IMR-90 (cell line): ENCODE results near the gene TULP4. TPM values are rescaled to one million over a fixed set of nuclear protein-coding genes. Genes with fewer than 3 reads are reported as not detected.

Experiments
- ATAC-seq: fragments of 200-7000 bp; cut with Tn5 transposase; 2 replicates; pipeline ENCODE4 v1.9.1; 2020; ENCODE audit warnings: low read depth, mild to moderate bottlenecking, moderate library complexity
- BruUV-seq: library from RNA; stranded (reverse); fragments of 400-500 nt; replicated peaks from 2 replicates; lab custom pipeline; 2021; lab: Mats Ljungman, UMichigan
- CTCF ChIA-PET: fragments of 300-600 bp; formaldehyde crosslinking; extraction: SDS; loops from one replicate; lab custom pipeline; 2021; ENCODE audit warnings: antibody characterized with exemption; lab: Yijun Ruan, JAX
- POLR2A ChIA-PET: fragments of 300-600 bp; sonication (Branson Sonifier 250); formaldehyde crosslinking; loops from one replicate; lab custom pipeline; 2022; ENCODE audit warnings: antibody characterized with exemption; ENCODE audit not compliant: unreplicated experiment; lab: Charles Lee
- DNase-seq: peaks from one replicate; pipeline ENCODE4 v3.0.0; 2013
- H2AFZ ChIP-seq: replicated peaks from 2 replicates; pipeline ENCODE3; 2013; ENCODE audit warnings: low read length, mild to moderate bottlenecking; ENCODE audit not compliant: poor library complexity
- H2AK5ac ChIP-seq: 2 replicates; pipeline ENCODE4 v1.6.1; 2013; ENCODE audit warnings: low read depth, low read length, inconsistent platforms
- H2AK9ac ChIP-seq: replicated peaks from 2 replicates; pipeline ENCODE3; 2013; ENCODE audit warnings: mild to moderate bottlenecking, low read depth, low read length, moderate library complexity; ENCODE audit not compliant: poor library complexity
- H2BK120ac ChIP-seq: 2 replicates; pipeline ENCODE4 v1.6.1; 2013; ENCODE audit warnings: low read depth, low read length, inconsistent platforms
- H2BK15ac ChIP-seq: 3 replicates; pipeline ENCODE4 v1.6.1; 2013; ENCODE audit warnings: low read depth, low read length, inconsistent platforms
- H2BK20ac ChIP-seq: 2 replicates; pipeline ENCODE4 v1.6.1; 2013; ENCODE audit warnings: low read depth, mild to moderate bottlenecking, inconsistent platforms, low read length, moderate library complexity
- H2BK5ac ChIP-seq: 2 replicates; pipeline ENCODE4 v1.6.1; 2013; ENCODE audit warnings: mild to moderate bottlenecking, low read depth, low read length, inconsistent platforms; ENCODE audit not compliant: poor library complexity, severe bottlenecking
- H3K14ac ChIP-seq: replicated peaks from 2 replicates; pipeline ENCODE4 v1.6.1; 2013; ENCODE audit warnings: low read depth, low read length, inconsistent platforms
- H3K18ac ChIP-seq: 2 replicates; pipeline ENCODE4 v1.6.1; 2013; ENCODE audit warnings: low read depth, low read length, control low read depth
- H3K23ac ChIP-seq: 2 replicates; pipeline ENCODE4 v1.6.1; 2013; ENCODE audit warnings: low read depth, low read length, inconsistent platforms
- H3K27ac ChIP-seq: 2 replicates; pipeline ENCODE4 v1.5.1; 2013; ENCODE audit warnings: mild to moderate bottlenecking, control low read depth, low read length; ENCODE audit not compliant: insufficient read depth
- H3K27me3 ChIP-seq: 2 replicates; pipeline ENCODE4 v1.6.1; 2013; ENCODE audit warnings: low read length; ENCODE audit not compliant: control insufficient read depth, insufficient read depth
- H3K36me3 ChIP-seq: 2 replicates; pipeline ENCODE4 v1.6.1; 2013; ENCODE audit warnings: low read length, mixed read lengths; ENCODE audit not compliant: control insufficient read depth, insufficient read depth
- H3K4ac ChIP-seq: 2 replicates; pipeline ENCODE4 v1.6.1; 2013; ENCODE audit warnings: low read depth, low read length, inconsistent platforms
- H3K4me1 ChIP-seq: 2 replicates; pipeline ENCODE4 v1.6.1; 2013; ENCODE audit warnings: low read length, mixed read lengths; ENCODE audit not compliant: control insufficient read depth, insufficient read depth
- H3K4me2 ChIP-seq: 2 replicates; pipeline ENCODE4 v1.6.1; 2013; ENCODE audit warnings: low read depth, mild to moderate bottlenecking, control low read depth, low read length, moderate library complexity
- H3K4me3 ChIP-seq: 2 replicates; pipeline ENCODE4 v1.5.1; 2013; ENCODE audit warnings: low read depth, mild to moderate bottlenecking, control low read depth, low read length, moderate library complexity; ENCODE audit not compliant: insufficient read depth
- H3K56ac ChIP-seq: 2 replicates; pipeline ENCODE4 v1.6.1; 2013; ENCODE audit warnings: low read length, inconsistent platforms; ENCODE audit not compliant: insufficient read depth; ENCODE audit errors: extremely low read depth
- H3K79me1 ChIP-seq, 2 experiments: 2 replicates each; pipeline ENCODE4 v1.6.1; 2013; ENCODE audit warnings: low read length in 2 of 2, inconsistent platforms in 1 of 2, low read depth in 1 of 2
- H3K9ac ChIP-seq: 2 replicates; pipeline ENCODE4 v1.6.1; 2013; ENCODE audit warnings: low read depth, low read length, control low read depth
- H3K9me1 ChIP-seq: 2 replicates; pipeline ENCODE4 v1.6.1; 2013; ENCODE audit warnings: low read length, inconsistent platforms; ENCODE audit not compliant: insufficient read depth
- H3K9me3 ChIP-seq: 2 replicates; pipeline ENCODE4 v1.6.1; 2013; ENCODE audit warnings: low read length; ENCODE audit not compliant: control insufficient read depth, insufficient read depth
- H4K20me1 ChIP-seq: 2 replicates; pipeline ENCODE4 v1.6.1; 2013; ENCODE audit warnings: low read length, inconsistent platforms; ENCODE audit not compliant: insufficient read depth
- H4K5ac ChIP-seq: 2 replicates; pipeline ENCODE4 v1.6.1; 2013; ENCODE audit warnings: mild to moderate bottlenecking, low read depth, low read length, control low read depth
- H4K8ac ChIP-seq, 2 experiments: 2 replicates each; pipeline ENCODE4 v1.6.1; 2013; ENCODE audit warnings: low read depth in 2 of 2, low read length in 2 of 2, control low read depth in 1 of 2, inconsistent platforms in 1 of 2
- H4K91ac ChIP-seq: 2 replicates; pipeline ENCODE4 v1.6.1; 2013; ENCODE audit warnings: low read depth, low read length, inconsistent platforms; ENCODE audit not compliant: insufficient read depth
- BHLHE40 ChIP-seq: fragments of 150-350 bp; IDR thresholded peaks from 2 replicates; pipeline ENCODE4 v1.6.1; 2016; ENCODE audit warnings: mild to moderate bottlenecking, low read depth, low read length
- CEBPB ChIP-seq: IDR thresholded peaks from 2 replicates; pipeline ENCODE4 v1.6.1; 2012; ENCODE audit warnings: low read depth, low read length, improper control_type of control experiment
- CHD1 ChIP-seq: IDR thresholded peaks from 2 replicates; pipeline ENCODE4 v1.6.1; 2012; ENCODE audit warnings: low read depth, low read length, improper control_type of control experiment
- FOS ChIP-seq: fragments of 150-350 bp; IDR thresholded peaks from 2 replicates; pipeline ENCODE4 v1.6.1; 2016; ENCODE audit warnings: low read depth, low read length
- MAFK ChIP-seq: IDR thresholded peaks from 2 replicates; pipeline ENCODE4 v1.6.1; 2012; ENCODE audit warnings: low read depth, low read length, improper control_type of control experiment
- MAZ ChIP-seq: IDR thresholded peaks from 2 replicates; pipeline ENCODE4 v1.6.1; 2012; ENCODE audit warnings: low read depth, mild to moderate bottlenecking, low read length, improper control_type of control experiment, moderate library complexity, borderline replicate concordance
- MXI1 ChIP-seq: IDR thresholded peaks from 2 replicates; pipeline ENCODE4 v1.6.1; 2012; ENCODE audit warnings: low read depth, mild to moderate bottlenecking, low read length, moderate library complexity, borderline replicate concordance
- NFE2L2 ChIP-seq: fragments of 150-350 bp; IDR thresholded peaks from 2 replicates; pipeline ENCODE4 v1.6.1; 2016; ENCODE audit warnings: low read depth, mild to moderate bottlenecking, low read length
- POLR2A ChIP-seq: IDR thresholded peaks from 2 replicates; pipeline ENCODE4 v1.6.1; 2012; ENCODE audit warnings: mild to moderate bottlenecking, low read depth, low read length
- RAD21 ChIP-seq: IDR thresholded peaks from 2 replicates; pipeline ENCODE4 v1.6.1; 2012; ENCODE audit warnings: low read length, improper control_type of control experiment
- RCOR1 ChIP-seq: IDR thresholded peaks from 2 replicates; pipeline ENCODE4 v1.6.1; 2012; ENCODE audit warnings: mild to moderate bottlenecking, low read length, improper control_type of control experiment; ENCODE audit not compliant: insufficient replicate concordance
- RFX5 ChIP-seq: IDR thresholded peaks from 2 replicates; pipeline ENCODE4 v1.8.0; 2012; ENCODE audit warnings: low read depth, mild to moderate bottlenecking, low read length, moderate library complexity
- SMC3 ChIP-seq: fragments of 150-350 bp; IDR thresholded peaks from 2 replicates; pipeline ENCODE4 v1.6.1; 2016; ENCODE audit warnings: low read depth, mild to moderate bottlenecking, antibody characterized with exemption, low read length, moderate library complexity
- WGBS, 2 experiments: methylation state at CpG; one replicate each; pipeline versions ENCODE4 v1.1.5 to v1.1.7; 2013; ENCODE audit warnings: missing lambda C conversion rate in 2 of 2; ENCODE audit not compliant: insufficient read length in 1 of 2; ENCODE audit errors: extremely low coverage in 2 of 2; 5-methylcytosine and 5-hydroxymethylcytosine counted together
- dilution Hi-C: fragments of 300-500 bp; cut with HindIII; formaldehyde crosslinking; loops from one replicate; pipeline ENCODE4 v1.14.3; 2018; ENCODE audit warnings: low sequenced_read_pairs; ENCODE audit not compliant: unreplicated experiment
- in situ Hi-C: fragments of 300-500 bp; cut with MboI; formaldehyde crosslinking; loops from 3 replicates; pipeline ENCODE4 v1.14.3; 2019; ENCODE audit warnings: low sequenced_read_pairs, inconsistent platforms, mixed read lengths
- intact Hi-C: fragments of 100-400 bp; cut with micrococcal nuclease; formaldehyde crosslinking; loops from 2 replicates; pipeline ENCODE4 v1.10.0; 2022
- polyA plus RNA-seq, 3 experiments: library from polyadenylated mRNA; depleted of rRNA; stranded (reverse); fragments of >200 nt; gene quantifications; 2 replicates each; pipeline ENCODE4 v1.2.3, GENCODE V29; 2012; ENCODE audit warnings: low replicate concordance in 1 of 3
- total RNA-seq: library from RNA; depleted of rRNA; stranded (reverse); fragments of >200 nt; gene quantifications from 2 replicates; pipeline ENCODE4 v1.2.3, GENCODE V29; 2012
- TF ChIP-seq, protein P1 (sequence below): fragments of 150-350 bp; IDR thresholded peaks from 2 replicates; pipeline ENCODE4 v1.6.1; 2017; ENCODE audit warnings: mild to moderate bottlenecking, antibody characterized with exemption, low read length, low read depth
- TF ChIP-seq, protein P2 (sequence below): fragments of 150-350 bp; IDR thresholded peaks from 2 replicates; pipeline ENCODE4 v1.6.1; 2016; ENCODE audit warnings: low read depth, mild to moderate bottlenecking, low read length, moderate library complexity, borderline replicate concordance
- TF ChIP-seq, protein P3 (sequence below): conservative IDR thresholded peaks from 2 replicates; pipeline ENCODE4 v1.5.1; 2012; ENCODE audit warnings: mild to moderate bottlenecking, low read depth, low read length, improper control_type of control experiment

Gene TULP4
- total and polyA plus RNA-seq, 2 of the 4 experiments (the other 2 are of a cell fraction), result 8.1 to 30.6 TPM

DNA sequence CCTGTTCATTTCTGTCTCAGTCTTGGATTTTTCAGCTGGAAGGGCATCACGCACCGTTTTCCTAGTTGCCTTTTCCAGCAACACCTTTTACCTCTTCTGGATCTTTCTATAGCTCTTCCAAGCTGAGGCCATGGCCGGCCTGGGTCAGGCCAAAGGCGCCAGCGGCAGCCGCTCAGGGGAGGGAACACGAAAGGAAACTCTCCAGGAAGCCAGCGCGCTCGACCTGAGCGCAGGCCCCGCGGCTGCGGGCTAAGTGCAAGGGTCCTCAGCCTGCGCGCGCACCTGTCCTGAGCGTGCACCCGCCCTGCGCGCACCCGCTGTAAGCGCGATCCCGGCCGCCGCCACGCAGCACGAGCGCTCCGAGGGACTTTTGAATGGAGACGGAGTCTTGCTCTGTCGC, 203.8 kb downstream of the TULP4 start:
- no peak overlapping the region for H4K5ac ChIP-seq
- ATAC-seq, result no peak
- H3K9ac ChIP-seq, result no peak overlapping the region
- no peak overlapping the region for H3K4ac ChIP-seq
- TF ChIP-seq MAFK (no peak), BHLHE40 (no peak), CEBPB (no peak), POLR2A (no peak), FOS (no peak), RCOR1 (no peak), MAZ (no peak), CHD1 (no peak), RFX5 (no peak), MXI1 (no peak), SMC3 (no peak), RAD21 (no peak), NFE2L2 (no peak)
- TF ChIP-seq, protein P1, sequence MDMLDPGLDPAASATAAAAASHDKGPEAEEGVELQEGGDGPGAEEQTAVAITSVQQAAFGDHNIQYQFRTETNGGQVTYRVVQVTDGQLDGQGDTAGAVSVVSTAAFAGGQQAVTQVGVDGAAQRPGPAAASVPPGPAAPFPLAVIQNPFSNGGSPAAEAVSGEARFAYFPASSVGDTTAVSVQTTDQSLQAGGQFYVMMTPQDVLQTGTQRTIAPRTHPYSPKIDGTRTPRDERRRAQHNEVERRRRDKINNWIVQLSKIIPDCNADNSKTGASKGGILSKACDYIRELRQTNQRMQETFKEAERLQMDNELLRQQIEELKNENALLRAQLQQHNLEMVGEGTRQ, result no peak
- TF ChIP-seq, protein P2, sequence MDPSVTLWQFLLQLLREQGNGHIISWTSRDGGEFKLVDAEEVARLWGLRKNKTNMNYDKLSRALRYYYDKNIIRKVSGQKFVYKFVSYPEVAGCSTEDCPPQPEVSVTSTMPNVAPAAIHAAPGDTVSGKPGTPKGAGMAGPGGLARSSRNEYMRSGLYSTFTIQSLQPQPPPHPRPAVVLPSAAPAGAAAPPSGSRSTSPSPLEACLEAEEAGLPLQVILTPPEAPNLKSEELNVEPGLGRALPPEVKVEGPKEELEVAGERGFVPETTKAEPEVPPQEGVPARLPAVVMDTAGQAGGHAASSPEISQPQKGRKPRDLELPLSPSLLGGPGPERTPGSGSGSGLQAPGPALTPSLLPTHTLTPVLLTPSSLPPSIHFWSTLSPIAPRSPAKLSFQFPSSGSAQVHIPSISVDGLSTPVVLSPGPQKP, result no peak
- TF ChIP-seq, protein P3, sequence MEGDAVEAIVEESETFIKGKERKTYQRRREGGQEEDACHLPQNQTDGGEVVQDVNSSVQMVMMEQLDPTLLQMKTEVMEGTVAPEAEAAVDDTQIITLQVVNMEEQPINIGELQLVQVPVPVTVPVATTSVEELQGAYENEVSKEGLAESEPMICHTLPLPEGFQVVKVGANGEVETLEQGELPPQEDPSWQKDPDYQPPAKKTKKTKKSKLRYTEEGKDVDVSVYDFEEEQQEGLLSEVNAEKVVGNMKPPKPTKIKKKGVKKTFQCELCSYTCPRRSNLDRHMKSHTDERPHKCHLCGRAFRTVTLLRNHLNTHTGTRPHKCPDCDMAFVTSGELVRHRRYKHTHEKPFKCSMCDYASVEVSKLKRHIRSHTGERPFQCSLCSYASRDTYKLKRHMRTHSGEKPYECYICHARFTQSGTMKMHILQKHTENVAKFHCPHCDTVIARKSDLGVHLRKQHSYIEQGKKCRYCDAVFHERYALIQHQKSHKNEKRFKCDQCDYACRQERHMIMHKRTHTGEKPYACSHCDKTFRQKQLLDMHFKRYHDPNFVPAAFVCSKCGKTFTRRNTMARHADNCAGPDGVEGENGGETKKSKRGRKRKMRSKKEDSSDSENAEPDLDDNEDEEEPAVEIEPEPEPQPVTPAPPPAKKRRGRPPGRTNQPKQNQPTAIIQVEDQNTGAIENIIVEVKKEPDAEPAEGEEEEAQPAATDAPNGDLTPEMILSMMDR, result no peak
- no peak overlapping the region for H4K8ac ChIP-seq
- H3K56ac ChIP-seq, result no peak overlapping the region
- WGBS, 2 experiments, result 26% methylated on average over 11 of the region's 33 CpGs; no CpG with 5 or more reads in 1 of the 2 experiments
- H3K79me1 ChIP-seq, result no peaks in the 10 kb centered on the region
- H3K4me3 ChIP-seq, result no peak overlapping the region
- no peak overlapping the region for H2BK15ac ChIP-seq
- H2BK20ac ChIP-seq, result no peak overlapping the region
- H3K9me3 ChIP-seq, result no peaks in the 10 kb centered on the region
- H2AK5ac ChIP-seq, result no peak overlapping the region
- no peak overlapping the region for H3K27ac ChIP-seq
- H2AK9ac ChIP-seq, result no peak overlapping the region
- H3K18ac ChIP-seq, result no peak overlapping the region
- H4K20me1 ChIP-seq, result no peaks in the 10 kb centered on the region
- CTCF ChIA-PET, result no interaction called here
- 0 out of 2 replicates have a peak, but pooled peaks cover 1% of the 10 kb centered on the region for H3K36me3 ChIP-seq
- H3K14ac ChIP-seq, result no peak overlapping the region
- in situ Hi-C loops, result loop anchor here (10.0 kb wide), 1 partner anchor 291 kb away; no protein-coding TSS in a partner anchor
- no peak overlapping the region for H4K91ac ChIP-seq
- no peak overlapping the region for H2AFZ ChIP-seq
- intact Hi-C loops, result no loop called here
- no peak overlapping the region for H3K23ac ChIP-seq
- H3K4me2 ChIP-seq, result no peak overlapping the region
- dilution Hi-C loops, result no loop called here
- H2BK5ac ChIP-seq, result no peak overlapping the region
- H2BK120ac ChIP-seq, result no peak overlapping the region
- POLR2A ChIA-PET, result no interaction called here
- no TSS peak for BruUV-seq
- no peaks in the 10 kb centered on the region for H3K9me1 ChIP-seq
- H3K4me1 ChIP-seq, result no peaks in the 10 kb centered on the region
- no peaks in the 10 kb centered on the region for H3K27me3 ChIP-seq
- no peak for DNase-seq
